Upper lobe of left lung (tissue), 4 donors: ENCODE data around the gene CC2D2B.

Source experiments
- EP300 ChIP-seq, 4 donors: sonication (generic); formaldehyde crosslinking; IDR thresholded peaks; one replicate each; pipeline ENCODE4 v1.5.1; 2017; ENCODE audit warnings: antibody characterized with exemption in 4 of 4, control low read depth in 2 of 4
- POLR2A ChIP-seq, 4 donors: fragments of 450-650 bp; IDR thresholded peaks; one replicate each; pipeline ENCODE4 v1.5.1; 2016 to 2017; ENCODE audit warnings: antibody characterized with exemption in 4 of 4, mild to moderate bottlenecking in 2 of 4
- POLR2AphosphoS5 ChIP-seq, 2 donors: sonication (generic); formaldehyde crosslinking; IDR thresholded peaks; one replicate each; pipeline ENCODE4 v1.5.1; 2017; ENCODE audit warnings: antibody characterized with exemption in 2 of 2

DNA sequence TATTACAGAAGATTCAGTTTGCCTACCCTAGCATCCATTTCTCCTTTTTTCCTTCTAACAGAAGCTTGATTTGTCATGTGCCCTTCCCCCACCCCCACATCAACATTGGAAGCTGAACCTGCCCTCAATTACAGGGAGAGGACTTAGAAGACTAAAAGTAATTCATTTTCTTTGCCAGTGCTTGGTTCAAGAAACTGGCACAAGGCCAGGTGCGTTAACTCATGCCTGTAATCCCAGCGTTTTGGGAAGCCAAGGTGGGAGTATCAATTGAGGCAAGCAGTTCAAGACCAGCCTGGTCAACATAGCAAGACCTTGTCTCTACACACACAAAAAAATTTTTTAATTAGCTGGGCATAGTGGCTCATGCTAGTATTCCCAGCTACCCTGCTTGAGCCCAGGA lies 168.2 kb downstream of the CC2D2B start:
- TF ChIP-seq EP300 (IDR thresholded peaks at IDR 0.05) = no peak
- no peak for TF ChIP-seq POLR2A (IDR thresholded peaks at IDR 0.05)
- no peak for TF ChIP-seq POLR2AphosphoS5 (IDR thresholded peaks at IDR 0.05)
